ENCODE results near the gene PCLO.

Gene PCLO

GRCh38 chr7:82810558-82811259 is 352.0 kb downstream of the PCLO start:
- Histone ChIP-seq H3K27ac (no peak overlapping the region), H3K79me2 (no peaks in the 10 kb centered on the region), H3K4me1 (no peaks in the 10 kb centered on the region), H3K27me3 (ENCODE audit: control insufficient read depth, insufficient read depth, low read length) (no peaks in the 10 kb centered on the region), H3K9ac (no peak overlapping the region), H3K4me3 (ENCODE audit: low read depth, low read length) (no peak overlapping the region), H3K36me3 (ENCODE audit: control insufficient read depth, insufficient read depth, low read length) (no peaks in the 10 kb centered on the region), H2AFZ (no peak overlapping the region), H3K4me2 (ENCODE audit: low read length) (no peak overlapping the region), H3K9me3 (ENCODE audit: control insufficient read depth, low read length) (no peaks in the 10 kb centered on the region)
- TF ChIP-seq CTCF (IDR thresholded peaks at IDR 0.05) = peak; percentile 61

- Histone ChIP-seq H3K9me3 (ENCODE audit: control insufficient read depth, low read length) (no peaks in the 10 kb centered on the region), H3K9ac (no peak overlapping the region), H3K27me3 (ENCODE audit: control insufficient read depth, insufficient read depth, low read length) (no peaks in the 10 kb centered on the region), H3K4me3 (ENCODE audit: low read depth, low read length) (no peak overlapping the region), H3K4me1 (no peaks in the 10 kb centered on the region), H3K79me2 (no peaks in the 10 kb centered on the region), H3K4me2 (ENCODE audit: low read length) (no peak overlapping the region), H3K27ac (no peak overlapping the region), H3K36me3 (ENCODE audit: control insufficient read depth, insufficient read depth, low read length) (no peaks in the 10 kb centered on the region), H2AFZ (no peak overlapping the region)
- TF ChIP-seq CTCF (IDR thresholded peaks at IDR 0.05) = no peak
Observed at GRCh38 chr7:82808633-82809032, 354.1 kb downstream of the PCLO start.

DNA sequence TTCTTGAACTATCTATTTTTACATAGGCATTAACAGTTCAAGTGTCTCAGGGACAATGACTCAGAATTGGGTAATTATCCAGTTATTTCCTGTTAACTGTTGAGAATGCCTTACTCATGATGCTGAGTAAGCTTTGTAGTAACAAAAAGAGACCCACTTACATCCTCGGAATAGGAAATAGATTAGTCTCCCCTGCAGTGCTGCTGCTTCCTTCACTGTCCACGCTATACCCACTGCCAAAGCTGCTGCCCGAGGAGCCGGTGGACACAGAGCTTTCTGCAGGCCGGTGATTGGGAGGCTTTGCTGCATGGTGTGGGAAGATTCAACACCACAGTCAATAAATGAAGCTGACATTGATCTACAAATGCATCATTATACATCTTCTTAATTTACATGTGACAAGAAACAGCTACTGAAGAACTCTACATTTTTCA is 357.1 kb downstream of the PCLO start:
- no peaks in the 10 kb centered on the region for H3K27me3 ChIP-seq (ENCODE audit: control insufficient read depth, insufficient read depth, low read length)
- no peak overlapping the region for H3K27ac ChIP-seq
- H3K79me2 ChIP-seq = no peaks in the 10 kb centered on the region
- H3K4me1 ChIP-seq = no peaks in the 10 kb centered on the region
- H3K4me3 ChIP-seq (ENCODE audit: low read depth, low read length) = no peak overlapping the region
- no peaks in the 10 kb centered on the region for H3K9me3 ChIP-seq (ENCODE audit: control insufficient read depth, low read length)
- no peak overlapping the region for H3K4me2 ChIP-seq (ENCODE audit: low read length)
- no peak overlapping the region for H3K9ac ChIP-seq
- no peak overlapping the region for H2AFZ ChIP-seq
- no peaks in the 10 kb centered on the region for H3K36me3 ChIP-seq (ENCODE audit: control insufficient read depth, insufficient read depth, low read length)
- no peak for TF ChIP-seq CTCF (IDR thresholded peaks at IDR 0.05)

DNA sequence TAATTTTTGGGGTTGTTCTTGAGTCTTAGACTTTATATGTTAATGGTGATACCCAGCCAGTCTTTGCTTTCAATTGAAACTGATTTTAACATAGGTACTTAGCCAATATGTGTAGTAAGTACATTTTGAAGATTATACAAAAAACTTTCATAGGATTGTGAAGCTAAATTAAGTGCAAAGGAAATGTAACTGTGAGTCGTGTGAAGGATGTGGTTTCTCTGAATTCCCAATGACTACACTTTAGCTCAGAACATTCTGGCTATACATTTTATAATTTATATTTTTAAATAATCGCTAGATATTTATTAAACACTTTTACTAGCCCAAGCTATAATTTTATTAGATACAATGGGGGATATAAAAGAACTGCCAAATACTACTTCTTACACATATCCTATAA is 359.3 kb downstream of the PCLO start:
- no peak overlapping the region for H3K4me3 ChIP-seq (ENCODE audit: low read depth, low read length)
- H3K9me3 ChIP-seq (ENCODE audit: control insufficient read depth, low read length) = no peaks in the 10 kb centered on the region
- no peak for TF ChIP-seq CTCF (IDR thresholded peaks at IDR 0.05)
- no peak overlapping the region for H3K4me2 ChIP-seq (ENCODE audit: low read length)
- no peak overlapping the region for H3K9ac ChIP-seq
- no peaks in the 10 kb centered on the region for H3K79me2 ChIP-seq
- no peaks in the 10 kb centered on the region for H3K4me1 ChIP-seq
- H2AFZ ChIP-seq = no peak overlapping the region
- H3K36me3 ChIP-seq (ENCODE audit: control insufficient read depth, insufficient read depth, low read length) = no peaks in the 10 kb centered on the region
- no peak overlapping the region for H3K27ac ChIP-seq
- no peaks in the 10 kb centered on the region for H3K27me3 ChIP-seq (ENCODE audit: control insufficient read depth, insufficient read depth, low read length)
